ENCODE measurements around the gene C3orf62. TPM values are rescaled to one million over a fixed set of nuclear protein-coding genes. Genes with fewer than 3 reads are reported as not detected.
A peak's percentile ranks its signal among the peaks of the same experiment; 100 is the strongest.

The C3orf62 gene
- total RNA-seq, 3 donors from 2014 or later (not counting 1 experiment from before 2014, with no cell fraction given), result 8.8 to 12.7 (median 10.8) TPM

GRCh38 chr3:49283997-49284396 lies 7.0 kb upstream of the C3orf62 start:
- Mint-ChIP-seq H3K4me1 (no peaks in the 10 kb centered on the region), H3K36me3 (peaks cover 11% of the 10 kb centered on the region), H3K27me3 (ENCODE audit: low read depth in 2 of 2) (no peaks in the 10 kb centered on the region), H3K27ac (no peak overlapping the region), H3K4me3 (no peak overlapping the region), H3K9me3 (no peaks in the 10 kb centered on the region)
- Histone ChIP-seq H3K4me1 (ENCODE audit: control insufficient read depth, insufficient read depth, low read length) (no peaks in the 10 kb centered on the region), H3K36me3 (ENCODE audit: control insufficient read depth, insufficient read depth, low read length) (peaks cover 62% of the 10 kb centered on the region), H3K27ac (ENCODE audit: low read length) (no peak overlapping the region), H3K27me3 (ENCODE audit: control insufficient read depth, insufficient read depth, low read length) (no peaks in the 10 kb centered on the region), H3K4me3 (ENCODE audit: low read length) (no peak overlapping the region), H3K9me3 (ENCODE audit: control insufficient read depth, insufficient read depth, low read length) (no peaks in the 10 kb centered on the region)
- 85% methylated on average over 5 of the region's 6 CpGs for WGBS (ENCODE audit: insufficient coverage)
- ATAC-seq, result no peak
- intact Hi-C loops (cut with micrococcal nuclease), result no loop called here
- TF ChIP-seq, protein P1, sequence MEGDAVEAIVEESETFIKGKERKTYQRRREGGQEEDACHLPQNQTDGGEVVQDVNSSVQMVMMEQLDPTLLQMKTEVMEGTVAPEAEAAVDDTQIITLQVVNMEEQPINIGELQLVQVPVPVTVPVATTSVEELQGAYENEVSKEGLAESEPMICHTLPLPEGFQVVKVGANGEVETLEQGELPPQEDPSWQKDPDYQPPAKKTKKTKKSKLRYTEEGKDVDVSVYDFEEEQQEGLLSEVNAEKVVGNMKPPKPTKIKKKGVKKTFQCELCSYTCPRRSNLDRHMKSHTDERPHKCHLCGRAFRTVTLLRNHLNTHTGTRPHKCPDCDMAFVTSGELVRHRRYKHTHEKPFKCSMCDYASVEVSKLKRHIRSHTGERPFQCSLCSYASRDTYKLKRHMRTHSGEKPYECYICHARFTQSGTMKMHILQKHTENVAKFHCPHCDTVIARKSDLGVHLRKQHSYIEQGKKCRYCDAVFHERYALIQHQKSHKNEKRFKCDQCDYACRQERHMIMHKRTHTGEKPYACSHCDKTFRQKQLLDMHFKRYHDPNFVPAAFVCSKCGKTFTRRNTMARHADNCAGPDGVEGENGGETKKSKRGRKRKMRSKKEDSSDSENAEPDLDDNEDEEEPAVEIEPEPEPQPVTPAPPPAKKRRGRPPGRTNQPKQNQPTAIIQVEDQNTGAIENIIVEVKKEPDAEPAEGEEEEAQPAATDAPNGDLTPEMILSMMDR (IDR thresholded peaks at IDR 0.05), result no peak
- DNase-seq, result no peak

- H3K27ac ChIP-seq (ENCODE audit: low read length), result no peak overlapping the region
These were observed 2.3 kb upstream of the C3orf62 start for GRCh38 chr3:49279376-49279775.

DNA sequence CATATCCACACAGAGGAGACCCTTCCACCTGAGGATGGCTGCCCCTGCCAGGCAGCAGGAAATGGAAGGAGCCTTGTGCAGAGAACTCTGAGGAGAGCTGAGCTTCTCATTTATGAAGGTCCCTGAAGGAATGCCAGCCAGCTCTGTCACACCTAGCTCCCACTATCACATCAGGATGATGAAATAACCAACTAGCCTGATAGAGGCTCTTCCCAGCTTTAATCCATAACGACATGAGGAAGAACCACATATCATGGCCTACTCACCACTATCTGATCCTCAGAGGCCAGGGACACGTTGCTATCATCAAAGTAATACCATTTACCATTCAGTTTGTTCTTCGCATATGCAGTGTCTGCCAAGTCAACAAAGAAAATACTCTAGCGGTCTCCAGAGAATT lies 1.5 kb upstream of the C3orf62 start:
- H3K9me3 ChIP-seq (ENCODE audit: control insufficient read depth, insufficient read depth, low read length), result no peaks in the 10 kb centered on the region
- H3K36me3 ChIP-seq (ENCODE audit: control insufficient read depth, insufficient read depth, low read length), result peaks cover 23% of the 10 kb centered on the region
- Mint-ChIP-seq H3K4me3 (no peak overlapping the region), H3K27ac (peak overlapping the region; percentile 86 to 94), H3K27me3 (ENCODE audit: low read depth in 2 of 2) (no peaks in the 10 kb centered on the region), H3K4me1 (peaks cover 21 to 23% of the 10 kb centered on the region in 2 donors), H3K9me3 (no peaks in the 10 kb centered on the region), H3K36me3 (no peaks in the 10 kb centered on the region)
- DNase-seq (no peak), ATAC-seq (no peak)
- H3K4me1 ChIP-seq (ENCODE audit: control insufficient read depth, insufficient read depth, low read length), result peaks cover 16% of the 10 kb centered on the region
- intact Hi-C loops (cut with micrococcal nuclease), result no loop called here
- TF ChIP-seq, protein P1 (IDR thresholded peaks at IDR 0.05), result no peak
- WGBS (ENCODE audit: insufficient coverage), result 91% methylated on average over 4 of the region's 4 CpGs
- H3K4me3 ChIP-seq (ENCODE audit: low read length), result no peak overlapping the region
- no peak overlapping the region for H3K27ac ChIP-seq (ENCODE audit: low read length)
- H3K27me3 ChIP-seq (ENCODE audit: control insufficient read depth, insufficient read depth, low read length), result no peaks in the 10 kb centered on the region

More at GRCh38 chr3:49279376-49279775, 2.3 kb upstream of the C3orf62 start:
- Histone ChIP-seq H3K27me3 (ENCODE audit: control insufficient read depth, insufficient read depth, low read length) (no peaks in the 10 kb centered on the region), H3K4me3 (ENCODE audit: low read length) (no peak overlapping the region), H3K4me1 (ENCODE audit: control insufficient read depth, insufficient read depth, low read length) (peaks cover 16% of the 10 kb centered on the region), H3K9me3 (ENCODE audit: control insufficient read depth, insufficient read depth, low read length) (no peaks in the 10 kb centered on the region), H3K36me3 (ENCODE audit: control insufficient read depth, insufficient read depth, low read length) (peaks cover 32% of the 10 kb centered on the region)
- peaks cover under 1% of the 10 kb centered on the region for H3K36me3 Mint-ChIP-seq
- TF ChIP-seq, protein P1 (IDR thresholded peaks at IDR 0.05), result no peak
- H3K27ac Mint-ChIP-seq, result no peak overlapping the region
- peaks cover 21 to 23% of the 10 kb centered on the region in 2 donors for H3K4me1 Mint-ChIP-seq
- no peaks in the 10 kb centered on the region for H3K27me3 Mint-ChIP-seq (ENCODE audit: low read depth in 2 of 2)
- no peak for ATAC-seq
- H3K9me3 Mint-ChIP-seq, result no peaks in the 10 kb centered on the region
- DNase-seq, result no peak
- H3K4me3 Mint-ChIP-seq, result no peak overlapping the region
- intact Hi-C loops (cut with micrococcal nuclease), result no loop called here

DNA sequence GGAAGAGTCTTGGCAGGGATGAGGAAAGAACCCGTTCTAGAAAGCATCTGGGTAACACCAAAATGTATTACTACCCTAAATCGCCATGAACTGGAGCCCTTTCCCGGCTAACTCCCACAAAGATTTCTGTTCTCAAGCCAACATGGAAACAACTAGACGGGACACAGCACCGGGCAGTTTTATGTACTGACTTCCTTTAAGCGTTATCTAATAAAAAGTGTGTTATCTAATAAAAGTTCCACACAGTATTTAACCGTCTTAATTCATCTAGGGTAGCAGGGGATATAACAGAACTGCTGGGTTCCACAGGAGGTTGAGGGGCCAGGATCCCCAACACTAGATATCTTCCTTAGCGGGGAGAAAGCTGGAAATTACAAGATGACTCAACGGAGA lies 347 bp upstream of the C3orf62 start:
- H3K9me3 ChIP-seq (ENCODE audit: control insufficient read depth, insufficient read depth, low read length), result no peaks in the 10 kb centered on the region
- TF ChIP-seq, protein P1 (IDR thresholded peaks at IDR 0.05), result no peak
- WGBS (ENCODE audit: insufficient coverage), result 67% methylated on average over 8 of the region's 9 CpGs
- intact Hi-C loops (cut with micrococcal nuclease), result no loop called here
- H3K27ac Mint-ChIP-seq, result peak overlapping the region; percentile 86 to 94
- H3K36me3 ChIP-seq (ENCODE audit: control insufficient read depth, insufficient read depth, low read length), result peaks cover 18% of the 10 kb centered on the region
- no peaks in the 10 kb centered on the region for H3K27me3 ChIP-seq (ENCODE audit: control insufficient read depth, insufficient read depth, low read length)
- peaks cover 16% of the 10 kb centered on the region for H3K4me1 ChIP-seq (ENCODE audit: control insufficient read depth, insufficient read depth, low read length)
- H3K27me3 Mint-ChIP-seq (ENCODE audit: low read depth in 2 of 2), result no peaks in the 10 kb centered on the region
- H3K4me1 Mint-ChIP-seq, result peaks cover 21 to 23% of the 10 kb centered on the region in 2 donors
- H3K9me3 Mint-ChIP-seq, result no peaks in the 10 kb centered on the region
- H3K4me3 ChIP-seq (ENCODE audit: low read length), result peak overlapping the region; percentile 44
- no peak for ATAC-seq
- DNase-seq, result no peak
- H3K36me3 Mint-ChIP-seq, result no peaks in the 10 kb centered on the region
- H3K4me3 Mint-ChIP-seq, result peak overlapping the region; percentile 89
- peak overlapping the region; percentile 84 for H3K27ac ChIP-seq (ENCODE audit: low read length)
